ENCODE data around the gene IFITM10.

The IFITM10 gene

GRCh38 chr11:1792461-1792860 is 42.1 kb upstream of the IFITM10 start:
- TF ChIP-seq ZC3H10 (CRISPR knock-in tag; IDR thresholded peaks at IDR 0.05) (no peak), ZFP3 (CRISPR knock-in tag; IDR thresholded peaks at IDR 0.05) (no peak), ZFP30 (CRISPR knock-in tag; IDR thresholded peaks at IDR 0.05) (no peak), OSR1 (CRISPR knock-in tag; IDR thresholded peaks at IDR 0.05) (no peak), RARB (CRISPR knock-in tag; IDR thresholded peaks at IDR 0.05) (no peak), TCF4 (CRISPR knock-in tag; IDR thresholded peaks at IDR 0.05; ENCODE audit: borderline replicate concordance) (no peak), CSRNP3 (CRISPR knock-in tag; IDR thresholded peaks at IDR 0.05) (no peak), CSDC2 (CRISPR knock-in tag; IDR thresholded peaks at IDR 0.05) (no peak), ZNF8 (CRISPR knock-in tag; IDR thresholded peaks at IDR 0.05) (no peak), ARNTL (CRISPR knock-in tag; IDR thresholded peaks at IDR 0.05; ENCODE audit: borderline replicate concordance, low read depth) (no peak), ISL1 (CRISPR knock-in tag; IDR thresholded peaks at IDR 0.05) (no peak)
- TF ChIP-seq, protein P1, sequence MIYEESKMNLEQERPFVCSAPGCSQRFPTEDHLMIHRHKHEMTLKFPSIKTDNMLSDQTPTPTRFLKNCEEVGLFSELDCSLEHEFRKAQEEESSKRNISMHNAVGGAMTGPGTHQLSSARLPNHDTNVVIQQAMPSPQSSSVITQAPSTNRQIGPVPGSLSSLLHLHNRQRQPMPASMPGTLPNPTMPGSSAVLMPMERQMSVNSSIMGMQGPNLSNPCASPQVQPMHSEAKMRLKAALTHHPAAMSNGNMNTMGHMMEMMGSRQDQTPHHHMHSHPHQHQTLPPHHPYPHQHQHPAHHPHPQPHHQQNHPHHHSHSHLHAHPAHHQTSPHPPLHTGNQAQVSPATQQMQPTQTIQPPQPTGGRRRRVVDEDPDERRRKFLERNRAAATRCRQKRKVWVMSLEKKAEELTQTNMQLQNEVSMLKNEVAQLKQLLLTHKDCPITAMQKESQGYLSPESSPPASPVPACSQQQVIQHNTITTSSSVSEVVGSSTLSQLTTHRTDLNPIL (CRISPR knock-in tag; IDR thresholded peaks at IDR 0.05; ENCODE audit: low read depth), result no peak
- TF ChIP-seq, protein P2, sequence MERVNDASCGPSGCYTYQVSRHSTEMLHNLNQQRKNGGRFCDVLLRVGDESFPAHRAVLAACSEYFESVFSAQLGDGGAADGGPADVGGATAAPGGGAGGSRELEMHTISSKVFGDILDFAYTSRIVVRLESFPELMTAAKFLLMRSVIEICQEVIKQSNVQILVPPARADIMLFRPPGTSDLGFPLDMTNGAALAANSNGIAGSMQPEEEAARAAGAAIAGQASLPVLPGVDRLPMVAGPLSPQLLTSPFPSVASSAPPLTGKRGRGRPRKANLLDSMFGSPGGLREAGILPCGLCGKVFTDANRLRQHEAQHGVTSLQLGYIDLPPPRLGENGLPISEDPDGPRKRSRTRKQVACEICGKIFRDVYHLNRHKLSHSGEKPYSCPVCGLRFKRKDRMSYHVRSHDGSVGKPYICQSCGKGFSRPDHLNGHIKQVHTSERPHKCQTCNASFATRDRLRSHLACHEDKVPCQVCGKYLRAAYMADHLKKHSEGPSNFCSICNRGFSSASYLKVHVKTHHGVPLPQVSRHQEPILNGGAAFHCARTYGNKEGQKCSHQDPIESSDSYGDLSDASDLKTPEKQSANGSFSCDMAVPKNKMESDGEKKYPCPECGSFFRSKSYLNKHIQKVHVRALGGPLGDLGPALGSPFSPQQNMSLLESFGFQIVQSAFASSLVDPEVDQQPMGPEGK (CRISPR knock-in tag; IDR thresholded peaks at IDR 0.05; ENCODE audit: borderline replicate concordance), result no peak
- ATAC-seq, result no peak

DNA sequence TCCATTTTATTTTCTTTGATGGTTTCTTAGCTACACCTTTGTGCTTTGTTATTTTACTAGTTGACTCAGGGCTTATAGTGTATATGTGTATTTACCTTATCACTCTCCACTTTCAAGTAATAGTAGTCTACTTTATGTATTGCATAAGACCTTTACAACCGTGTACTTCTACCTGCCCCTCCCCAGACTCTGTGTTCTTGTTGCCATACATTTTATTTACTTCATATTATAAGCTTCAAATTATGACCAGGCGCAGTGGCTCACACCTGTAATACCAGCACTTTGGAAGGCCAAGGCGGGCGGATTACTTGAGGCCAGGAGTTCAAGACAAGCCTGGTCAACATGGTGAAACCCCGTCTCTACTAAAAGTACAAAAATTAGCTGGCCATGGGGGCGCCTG is 41.5 kb upstream of the IFITM10 start:
- TF ChIP-seq ZFP3 (CRISPR knock-in tag; IDR thresholded peaks at IDR 0.05) (no peak), ARNTL (CRISPR knock-in tag; IDR thresholded peaks at IDR 0.05; ENCODE audit: borderline replicate concordance, low read depth) (no peak), CSRNP3 (CRISPR knock-in tag; IDR thresholded peaks at IDR 0.05) (no peak)
- TF ChIP-seq, protein P2 (CRISPR knock-in tag; IDR thresholded peaks at IDR 0.05; ENCODE audit: borderline replicate concordance), result no peak
- no peak for ATAC-seq

GRCh38 chr11:1786466-1786865 is 36.1 kb upstream of the IFITM10 start:
- TF ChIP-seq BACH2 (CRISPR knock-in tag; IDR thresholded peaks at IDR 0.05; ENCODE audit: borderline replicate concordance), result no peak
- TF ChIP-seq POU6F1 (CRISPR knock-in tag; IDR thresholded peaks at IDR 0.05; ENCODE audit: borderline replicate concordance, low read depth), result no peak
- TF ChIP-seq ZC3H10 (CRISPR knock-in tag; IDR thresholded peaks at IDR 0.05), result no peak
- no peak for TF ChIP-seq RARB (CRISPR knock-in tag; IDR thresholded peaks at IDR 0.05)
- TF ChIP-seq ZNF8 (CRISPR knock-in tag; IDR thresholded peaks at IDR 0.05), result no peak
- no peak for TF ChIP-seq ISL1 (CRISPR knock-in tag; IDR thresholded peaks at IDR 0.05)
- no peak for TF ChIP-seq ESRRG (CRISPR knock-in tag; IDR thresholded peaks at IDR 0.05)
- no peak for TF ChIP-seq TOX (CRISPR knock-in tag; IDR thresholded peaks at IDR 0.05; ENCODE audit: borderline replicate concordance)
- ATAC-seq, result no peak
